ENCODE data around the gene C9orf153. TPM values are rescaled to one million over a fixed set of nuclear protein-coding genes. Genes with fewer than 3 reads are reported as not detected.
"Not testable (repeated sequence)": the region's sequence is repeated elsewhere in the genome, so short reads cannot be mapped to it uniquely, and the experiment has no call there.

The C9orf153 gene
- total RNA-seq, 4 donors from 2014 or later = 0.48 TPM; not detected in 3

GRCh38 chr9:86301686-86302085, 42.2 kb upstream of the C9orf153 start:
- intact Hi-C loops (cut with DNase I; ENCODE audit: low total_unique reads) = no loop called here
- 67 to 76% methylated on average over 1 of the region's 1 CpG for WGBS, 2 donors (ENCODE audit: low coverage in 1 of 2)

GRCh38 chr9:86300701-86301100, 41.2 kb upstream of the C9orf153 start:
- DNase-seq = no peak
- Histone ChIP-seq H3K36me3 (peaks cover 0 to 77% (median 32%) of the 10 kb centered on the region in 4 donors), H3K9me3 (no peaks in the 10 kb centered on the region), H3K4me1 (peaks cover 0 to 4% (median 0%) of the 10 kb centered on the region in 4 donors), H3K27ac (no peak overlapping the region), H3K27me3 (no peaks in the 10 kb centered on the region), H3K4me3 (no peak overlapping the region)
- intact Hi-C loops (cut with DNase I; ENCODE audit: low total_unique reads) = no loop called here
- 88 to 95% methylated on average over 1 to 2 of the region's 2 CpGs for WGBS, 2 donors (ENCODE audit: low coverage in 1 of 2)
- TF ChIP-seq, protein P1, sequence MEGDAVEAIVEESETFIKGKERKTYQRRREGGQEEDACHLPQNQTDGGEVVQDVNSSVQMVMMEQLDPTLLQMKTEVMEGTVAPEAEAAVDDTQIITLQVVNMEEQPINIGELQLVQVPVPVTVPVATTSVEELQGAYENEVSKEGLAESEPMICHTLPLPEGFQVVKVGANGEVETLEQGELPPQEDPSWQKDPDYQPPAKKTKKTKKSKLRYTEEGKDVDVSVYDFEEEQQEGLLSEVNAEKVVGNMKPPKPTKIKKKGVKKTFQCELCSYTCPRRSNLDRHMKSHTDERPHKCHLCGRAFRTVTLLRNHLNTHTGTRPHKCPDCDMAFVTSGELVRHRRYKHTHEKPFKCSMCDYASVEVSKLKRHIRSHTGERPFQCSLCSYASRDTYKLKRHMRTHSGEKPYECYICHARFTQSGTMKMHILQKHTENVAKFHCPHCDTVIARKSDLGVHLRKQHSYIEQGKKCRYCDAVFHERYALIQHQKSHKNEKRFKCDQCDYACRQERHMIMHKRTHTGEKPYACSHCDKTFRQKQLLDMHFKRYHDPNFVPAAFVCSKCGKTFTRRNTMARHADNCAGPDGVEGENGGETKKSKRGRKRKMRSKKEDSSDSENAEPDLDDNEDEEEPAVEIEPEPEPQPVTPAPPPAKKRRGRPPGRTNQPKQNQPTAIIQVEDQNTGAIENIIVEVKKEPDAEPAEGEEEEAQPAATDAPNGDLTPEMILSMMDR (IDR thresholded peaks at IDR 0.05) = no peak
- no peak for TF ChIP-seq EP300 (IDR thresholded peaks at IDR 0.05; ENCODE audit: low read depth)
- no peak for TF ChIP-seq POLR2AphosphoS5 (IDR thresholded peaks at IDR 0.05)
- TF ChIP-seq POLR2A (IDR thresholded peaks at IDR 0.05) = no peak
- in situ Hi-C loops (cut with MboI; ENCODE audit: low pct_ligation_motif_present in 1 of 4, low pct_unique_long_range_greater_than_20kb in 1 of 4, low sequenced_read_pairs in 3 of 4) = loop anchor here in 1 of 4 donors (25.0 kb wide), 1 partner anchor 288 kb away; no protein-coding TSS in a partner anchor

More at GRCh38 chr9:86301686-86302085, 42.2 kb upstream of the C9orf153 start:
- in situ Hi-C loops (cut with MboI; ENCODE audit: low pct_ligation_motif_present in 1 of 4, low pct_unique_long_range_greater_than_20kb in 1 of 4, low sequenced_read_pairs in 3 of 4) = loop anchor here in 1 of 4 donors (25.0 kb wide), 1 partner anchor 289 kb away; no protein-coding TSS in a partner anchor
- H3K27ac ChIP-seq = no peak overlapping the region
- DNase-seq = no peak
- H3K36me3 ChIP-seq = peaks cover 0 to 86% (median 36%) of the 10 kb centered on the region in 4 donors
- H3K9me3 ChIP-seq = no peaks in the 10 kb centered on the region
- no peak for TF ChIP-seq POLR2A (IDR thresholded peaks at IDR 0.05)
- no peak for TF ChIP-seq EP300 (IDR thresholded peaks at IDR 0.05; ENCODE audit: low read depth)
- TF ChIP-seq, protein P1 (IDR thresholded peaks at IDR 0.05) = no peak
- TF ChIP-seq POLR2AphosphoS5 (IDR thresholded peaks at IDR 0.05) = no peak
- peaks cover 0 to 4% (median 0%) of the 10 kb centered on the region in 4 donors for H3K4me1 ChIP-seq
- H3K4me3 ChIP-seq = no peak overlapping the region
- no peaks in the 10 kb centered on the region for H3K27me3 ChIP-seq

DNA sequence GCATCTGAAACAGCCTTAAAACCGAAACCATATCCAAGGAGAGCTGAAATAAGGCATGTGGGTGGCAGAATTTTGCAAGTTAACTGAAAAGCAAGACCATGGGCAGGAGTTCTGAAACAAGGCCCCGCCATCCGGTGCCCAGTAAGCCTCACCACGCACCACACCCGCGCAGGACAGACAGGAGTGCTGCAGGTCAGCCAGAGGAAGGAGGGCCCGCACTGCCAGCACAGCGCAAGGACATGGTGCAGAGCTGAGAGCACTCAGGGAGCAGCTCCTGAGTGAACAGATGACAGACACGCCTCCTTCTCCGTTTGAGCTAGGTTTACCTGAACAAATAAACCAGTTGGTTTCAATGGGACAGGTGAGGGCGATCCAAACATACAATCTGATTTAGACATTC, 39.4 kb upstream of the C9orf153 start:
- Histone ChIP-seq H3K4me1 (no peaks in the 10 kb centered on the region), H3K36me3 (peaks cover 0 to 60% (median 27%) of the 10 kb centered on the region in 4 donors), H3K9me3 (no peaks in the 10 kb centered on the region), H3K27ac (no peak overlapping the region), H3K4me3 (no peak overlapping the region), H3K27me3 (no peaks in the 10 kb centered on the region)
- no peak for TF ChIP-seq POLR2A (IDR thresholded peaks at IDR 0.05)
- 91 to 94% methylated on average over 10 to 11 of the region's 11 CpGs for WGBS, 2 donors (ENCODE audit: low coverage in 1 of 2)
- in situ Hi-C loops (cut with MboI; ENCODE audit: low pct_ligation_motif_present in 1 of 4, low pct_unique_long_range_greater_than_20kb in 1 of 4, low sequenced_read_pairs in 3 of 4) (loop anchor here in 1 of 4 donors (25.0 kb wide), 1 partner anchor 362 kb away; the partner anchor contains the start of gene NAA35), intact Hi-C loops (cut with DNase I; ENCODE audit: low total_unique reads) (no loop called here)
- DNase-seq = no peak

DNA sequence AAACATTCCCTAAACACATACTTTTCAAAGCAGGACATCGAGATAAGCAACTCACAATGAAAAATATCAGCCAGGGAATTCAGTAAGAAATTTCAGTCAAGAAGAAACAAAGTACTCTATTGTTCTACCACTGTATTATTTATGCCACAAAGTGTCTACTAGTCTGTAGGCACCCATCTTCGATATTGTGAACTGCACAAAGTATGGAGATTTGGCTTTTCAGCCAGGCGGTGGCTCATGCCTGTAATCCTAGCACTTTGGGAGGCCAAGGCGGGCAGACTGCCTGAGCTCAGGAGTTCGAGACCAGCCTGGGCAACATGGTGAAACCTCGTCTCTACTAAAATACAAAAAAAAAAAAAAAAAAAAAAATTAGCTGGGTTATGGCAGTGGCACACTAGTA, 30.9 kb upstream of the C9orf153 start:
- DNase-seq; H3K27ac ChIP-seq; H3K27me3 ChIP-seq; H3K9me3 ChIP-seq; intact Hi-C loops (cut with DNase I; ENCODE audit: low total_unique reads); H3K4me3 ChIP-seq; H3K4me1 ChIP-seq: not testable (repeated sequence)
- 98 to 100% methylated on average over 2 to 6 of the region's 6 CpGs for WGBS, 2 donors (ENCODE audit: low coverage in 1 of 2)
- in situ Hi-C loops (cut with MboI; ENCODE audit: low pct_ligation_motif_present in 1 of 4, low pct_unique_long_range_greater_than_20kb in 1 of 4, low sequenced_read_pairs in 3 of 4) = loop anchor here in 1 of 4 donors (25.0 kb wide), 1 partner anchor 353 kb away; the partner anchor contains the start of gene NAA35
- peaks cover 0 to 15% (median 5%) of the 10 kb centered on the region in 4 donors for H3K36me3 ChIP-seq

- H3K36me3 ChIP-seq = peaks cover 0 to 15% (median 5%) of the 10 kb centered on the region in 4 donors
These were observed 29.2 kb upstream of the C9orf153 start for GRCh38 chr9:86288499-86289198.

More at GRCh38 chr9:86288499-86289198, 29.2 kb upstream of the C9orf153 start:
- no peaks in the 10 kb centered on the region for H3K9me3 ChIP-seq
- no peak overlapping the region for H3K27ac ChIP-seq
- intact Hi-C loops (cut with DNase I; ENCODE audit: low total_unique reads) = no loop called here
- H3K4me3 ChIP-seq = no peak overlapping the region
- no peak for DNase-seq
- H3K27me3 ChIP-seq = no peaks in the 10 kb centered on the region
- WGBS, 2 donors (ENCODE audit: low coverage in 1 of 2) = 91 to 94% methylated on average over 6 of the region's 6 CpGs
- in situ Hi-C loops (cut with MboI; ENCODE audit: low pct_ligation_motif_present in 1 of 4, low pct_unique_long_range_greater_than_20kb in 1 of 4, low sequenced_read_pairs in 3 of 4) = loop anchor here in 1 of 4 donors (25.0 kb wide), 1 partner anchor 351 kb away; the partner anchor contains the start of gene NAA35
- H3K4me1 ChIP-seq = no peaks in the 10 kb centered on the region
- no peak for TF ChIP-seq EP300 (IDR thresholded peaks at IDR 0.05; ENCODE audit: low read depth)

All from transverse colon (tissue), 4 donors.